Inflammatory macrophage treated with lipopolysaccharide for 4 hours (primary cell): ENCODE results near the gene SLC17A3.

Experiments
- DNase-seq: peaks from one replicate; pipeline ENCODE4 v3.0.0-alpha.2; 2020

SLC17A3 gene

GRCh38 chr6:25834950-25835349 is 39.1 kb downstream of the SLC17A3 start:
- DNase-seq = no peak

DNA sequence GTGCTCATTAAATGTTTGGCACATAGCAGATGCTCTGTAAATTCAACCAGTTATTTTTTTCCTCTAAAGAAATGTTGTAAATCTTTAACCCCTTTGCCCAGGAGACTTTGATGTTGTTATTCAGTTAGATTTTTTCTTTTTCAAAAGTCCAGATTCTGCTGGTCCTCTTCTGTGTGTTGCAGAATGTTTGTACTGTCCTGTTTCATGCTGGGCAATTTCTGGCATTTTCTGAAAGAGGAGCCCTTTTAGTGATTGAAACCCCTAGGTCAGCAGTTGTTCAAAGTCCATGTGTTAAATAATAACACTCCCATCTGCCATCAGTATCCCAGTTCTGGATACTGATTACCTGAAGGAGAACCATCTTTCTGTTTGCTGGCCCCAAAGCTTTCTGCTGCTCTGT is 40.9 kb downstream of the SLC17A3 start:
- no peak for DNase-seq

DNA sequence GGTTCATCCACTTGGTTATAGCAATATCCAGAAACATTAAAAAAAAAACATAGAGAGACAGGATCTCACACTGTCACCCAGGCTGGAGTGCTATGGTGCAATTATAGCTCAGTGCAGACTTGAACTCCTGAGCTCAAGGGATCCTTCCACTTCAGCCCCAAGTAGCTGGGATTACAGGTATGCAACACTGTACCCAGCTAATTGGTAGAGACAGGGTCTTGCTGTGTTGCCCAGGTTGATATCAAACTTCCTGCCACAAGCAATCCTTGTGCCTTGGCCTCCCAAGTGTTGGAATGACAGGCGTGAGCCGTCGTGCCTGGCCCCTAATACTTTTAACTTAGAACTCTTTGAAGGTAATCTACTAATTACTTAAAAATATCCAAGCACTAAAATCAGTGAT is 41.4 kb downstream of the SLC17A3 start:
- no peak for DNase-seq

DNA sequence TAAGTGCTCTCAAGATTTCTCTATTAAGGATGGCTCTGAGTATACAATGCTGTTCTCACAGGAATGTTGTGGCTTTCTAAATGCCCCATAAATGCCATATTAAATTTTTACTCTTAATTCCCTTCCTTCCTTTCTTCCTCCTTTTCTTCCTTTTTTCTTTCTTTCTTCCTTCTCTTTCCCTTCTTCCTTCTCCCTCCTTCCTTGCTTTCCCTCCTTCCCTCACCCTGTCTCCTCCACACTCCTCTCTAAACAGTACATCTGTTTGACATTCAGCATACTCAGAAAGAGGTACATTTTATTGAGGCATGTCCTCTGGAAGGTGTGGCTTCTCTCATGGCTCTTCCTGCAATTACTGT is 41.8 kb downstream of the SLC17A3 start:
- DNase-seq = no peak

DNA sequence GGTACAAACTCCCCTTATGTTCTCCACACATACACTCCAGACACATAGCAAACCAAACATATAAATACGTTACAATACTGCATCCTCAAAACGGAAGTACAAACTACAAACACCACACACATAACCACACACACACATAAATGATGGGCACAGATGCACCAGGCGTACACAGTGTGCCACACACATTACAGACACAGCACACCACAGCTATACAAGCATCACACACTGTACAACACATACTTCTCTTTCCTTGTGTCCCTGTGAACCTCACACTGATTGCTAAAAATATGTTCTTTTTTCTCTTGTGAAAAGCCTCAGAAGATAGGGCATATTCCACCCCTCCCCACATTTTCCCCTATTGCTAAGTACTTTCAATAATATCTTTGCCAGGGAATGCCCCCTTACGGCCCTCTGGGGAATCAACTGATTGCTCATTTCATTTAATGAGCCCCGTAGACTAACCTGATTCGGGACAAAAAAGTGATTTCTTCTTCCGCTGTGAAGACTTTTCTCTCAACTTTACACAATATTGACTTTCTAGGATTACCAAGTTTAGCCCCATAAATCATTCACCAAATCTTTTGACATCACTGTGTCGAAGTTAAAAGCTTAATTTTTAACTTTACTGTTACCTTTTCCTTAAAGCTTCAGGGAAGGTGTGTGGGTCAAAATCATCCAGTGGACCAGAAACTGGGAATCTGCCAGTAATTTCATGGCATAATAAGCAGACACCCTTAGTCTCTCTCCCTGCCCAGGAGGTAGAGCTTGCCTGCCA is 42.3 kb downstream of the SLC17A3 start, which contains the start of gene SLC17A1:
SLC17A1 (minus strand) TSS at position 521 of the 775 bp plus-strand sequence. CDS start 1,495 bp downstream, outside the sequence.
- DNase-seq = no peak

DNA sequence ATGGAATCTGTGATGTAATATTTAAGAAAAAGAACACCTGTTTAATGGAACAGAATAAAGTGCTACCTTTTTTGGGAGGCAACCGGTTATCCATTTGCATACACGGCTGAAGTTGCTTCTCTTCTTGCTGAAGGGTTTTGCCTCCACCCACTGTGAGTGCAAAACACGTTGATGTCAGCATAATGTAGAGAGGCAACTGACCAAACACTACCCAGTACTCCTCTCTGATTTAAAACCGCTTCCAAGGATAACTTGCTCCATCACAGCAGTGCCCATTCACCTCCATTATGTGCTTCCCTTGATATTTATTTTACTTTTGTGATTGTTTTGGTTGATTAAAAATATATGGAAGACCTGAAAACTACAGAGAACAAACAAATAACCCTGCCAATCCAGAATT is 43.6 kb downstream of the SLC17A3 start:
- no peak for DNase-seq

- no peak for DNase-seq
Measured at GRCh38 chr6:25829375-25829774, 44.7 kb downstream of the SLC17A3 start.

DNA sequence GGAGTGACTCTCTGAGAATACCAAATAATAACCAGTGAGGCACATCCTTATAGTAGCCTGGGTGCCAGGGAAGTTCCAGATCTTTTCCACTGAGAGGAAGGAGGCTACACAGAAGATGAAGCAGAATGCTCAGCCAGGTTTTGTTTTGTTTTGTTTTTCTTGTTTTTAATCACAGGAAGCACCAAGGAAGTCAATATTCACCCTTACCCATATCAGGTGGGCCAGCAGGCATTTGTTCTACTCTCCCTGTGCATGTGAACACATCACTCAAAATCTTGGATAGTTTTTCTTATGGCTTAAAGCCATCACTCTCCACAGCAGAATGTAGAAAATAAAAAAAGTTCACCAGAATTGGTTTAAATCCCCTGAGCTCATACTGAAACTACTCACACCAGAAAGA is 52.7 kb downstream of the SLC17A3 start:
- no peak for DNase-seq

DNA sequence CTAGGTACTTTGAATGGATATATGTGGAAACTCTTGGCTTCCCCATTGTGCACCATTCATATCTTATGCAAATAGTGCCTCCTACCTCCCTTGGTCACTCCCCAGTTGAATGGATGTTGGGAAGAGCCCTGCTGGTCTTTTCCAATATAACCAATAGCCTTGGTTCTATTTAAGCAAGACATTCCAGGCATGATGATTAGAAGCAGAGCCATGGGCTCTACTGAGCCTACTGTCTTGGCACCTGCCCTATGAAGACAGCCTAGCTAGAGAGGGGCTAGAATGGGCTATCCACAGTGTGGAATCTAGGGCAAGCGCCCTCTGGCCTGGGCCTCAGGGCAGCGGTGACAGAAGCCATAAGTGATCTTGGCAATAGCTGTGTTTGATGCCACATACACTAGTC is 57.8 kb downstream of the SLC17A3 start:
- DNase-seq = no peak

GRCh38 chr6:25815194-25815593 is 58.8 kb downstream of the SLC17A3 start:
- no peak for DNase-seq

DNA sequence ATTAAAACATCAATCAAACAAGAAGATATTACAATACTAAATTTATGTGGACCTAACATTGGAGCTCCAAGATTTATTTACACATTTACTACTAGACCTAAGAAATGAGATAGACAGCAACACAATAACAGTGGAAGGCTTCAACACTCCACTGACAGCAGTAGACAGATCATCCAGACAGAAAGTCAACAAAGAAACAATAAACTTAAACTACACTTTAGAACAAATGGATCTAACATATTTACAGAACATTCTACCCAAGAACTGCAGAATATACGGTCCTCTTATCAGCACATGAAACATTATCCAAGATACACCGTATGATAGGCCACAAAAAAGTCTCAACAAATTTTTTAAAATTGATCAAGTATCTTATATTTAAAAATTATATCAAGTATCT is 69.2 kb downstream of the SLC17A3 start:
- no peak for DNase-seq

DNA sequence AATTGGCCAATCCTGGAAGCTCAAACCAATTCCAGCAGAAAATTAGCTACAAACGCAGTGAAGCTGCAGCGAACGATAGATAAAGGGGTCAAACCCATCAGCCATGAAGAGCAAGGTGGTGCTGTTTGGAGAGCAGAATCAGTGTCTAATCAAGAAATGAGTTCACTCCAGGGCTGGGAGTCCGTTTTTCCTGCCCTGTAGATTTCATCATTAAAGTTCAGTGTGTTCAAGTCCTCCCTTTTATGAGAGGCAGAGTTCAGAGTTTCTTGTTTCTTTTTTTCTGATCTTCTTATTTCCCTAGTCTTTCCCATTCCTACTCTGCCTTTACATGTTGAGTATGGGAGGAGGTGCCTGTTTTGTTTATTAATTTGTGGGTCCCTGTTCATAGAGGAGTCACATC is 72.6 kb downstream of the SLC17A3 start:
- no peak for DNase-seq
